Neural cell (in vitro differentiated cells): ENCODE data around the gene SLC16A13. TPM values are rescaled to one million over a fixed set of nuclear protein-coding genes. Genes with fewer than 3 reads are reported as not detected.

Source experiments
- H2AFZ ChIP-seq: fragments of 200-600, 300-800 bp; sonication (generic), shearing (Covaris generic); 2 replicates; pipeline ENCODE4 v1.6.0; 2014; ENCODE audit warnings: low read depth, mild to moderate bottlenecking, antibody characterized with exemption, low read length, moderate library complexity
- H3F3A ChIP-seq: fragments of 200-600 bp; shearing (Covaris generic); 2 replicates; pipeline ENCODE4 v1.6.1; 2016; ENCODE audit warnings: mild to moderate bottlenecking, moderate library complexity, mixed read lengths, antibody characterized with exemption, low read length; ENCODE audit not compliant: insufficient read depth, poor library complexity, severe bottlenecking
- H3K27ac ChIP-seq: fragments of 200-600, 300-800 bp; sonication (generic), shearing (Covaris generic); 2 replicates; pipeline ENCODE4 v1.5.1; 2014; ENCODE audit warnings: mild to moderate bottlenecking, low read length, moderate library complexity
- H3K27me3 ChIP-seq: fragments of 300-800, 200-600 bp; sonication (generic), shearing (Covaris generic); 2 replicates; pipeline ENCODE4 v1.6.0; 2014; ENCODE audit warnings: mild to moderate bottlenecking, low read depth, low read length, moderate library complexity; ENCODE audit not compliant: insufficient read depth
- H3K36me3 ChIP-seq: fragments of 300-800, 200-600 bp; sonication (generic), shearing (Covaris generic); 2 replicates; pipeline ENCODE4 v1.5.1; 2014; ENCODE audit warnings: mild to moderate bottlenecking, antibody characterized with exemption, low read length, moderate library complexity; ENCODE audit not compliant: insufficient read depth
- H3K4me2 ChIP-seq: fragments of 300-800, 200-600 bp; sonication (generic), shearing (Covaris generic); 2 replicates; pipeline ENCODE4 v1.6.0; 2014; ENCODE audit warnings: mild to moderate bottlenecking, low read length
- H3K4me3 ChIP-seq: fragments of 300-800, 200-600 bp; sonication (generic), shearing (Covaris generic); 2 replicates; pipeline ENCODE4 v1.5.1; 2014; ENCODE audit warnings: mild to moderate bottlenecking, low read length, moderate library complexity
- H3K79me2 ChIP-seq: fragments of 200-600 bp; shearing (Covaris generic); replicated peaks from 2 replicates; pipeline ENCODE4 v1.6.0; 2014; ENCODE audit warnings: mild to moderate bottlenecking, low read length, moderate library complexity; ENCODE audit not compliant: insufficient read depth
- H3K9ac ChIP-seq: fragments of 300-800, 200-600 bp; sonication (generic), shearing (Covaris generic); 2 replicates; pipeline ENCODE4 v1.6.1; 2016; ENCODE audit warnings: mild to moderate bottlenecking, low read length, mixed read lengths
- H3K9me2 ChIP-seq: fragments of 200-600 bp; shearing (Covaris generic); 2 replicates; pipeline ENCODE4 v1.6.1; 2016; ENCODE audit warnings: mild to moderate bottlenecking, low read length, mixed read lengths; ENCODE audit not compliant: insufficient read depth
- H3K9me3 ChIP-seq: fragments of 200-600, 300-800 bp; sonication (generic), shearing (Covaris generic); 2 replicates; pipeline ENCODE4 v1.6.1; 2016; ENCODE audit warnings: mild to moderate bottlenecking, mixed run types, low read length, moderate library complexity, mixed read lengths
- H4K20me1 ChIP-seq: fragments of 200-600 bp; shearing (Covaris generic); 2 replicates; pipeline ENCODE4 v1.6.1; 2016; ENCODE audit warnings: mild to moderate bottlenecking, mixed run types; ENCODE audit not compliant: insufficient read depth
- EP300 ChIP-seq: fragments of 450-650 bp; conservative IDR thresholded peaks from 2 replicates; pipeline ENCODE4 v1.6.1; 2014; ENCODE audit warnings: antibody characterized with exemption, mild to moderate bottlenecking, moderate library complexity; ENCODE audit not compliant: poor library complexity, severe bottlenecking
- EZH2 ChIP-seq: fragments of 200-600, 300-800 bp; shearing (Covaris generic), sonication (generic); IDR thresholded peaks from 2 replicates; pipeline ENCODE4 v1.6.1; 2014; ENCODE audit warnings: antibody characterized with exemption, low read length, borderline replicate concordance, mild to moderate bottlenecking; ENCODE audit not compliant: insufficient read depth, poor library complexity, severe bottlenecking
- MXI1 ChIP-seq: fragments of 450-650 bp; conservative IDR thresholded peaks from 2 replicates; pipeline ENCODE4 v1.6.1; 2014; ENCODE audit warnings: antibody characterized with exemption, mild to moderate bottlenecking; ENCODE audit not compliant: poor library complexity, severe bottlenecking
- POLR2AphosphoS5 ChIP-seq: IDR thresholded peaks from 2 replicates; pipeline ENCODE4 v1.6.1; 2012
- RAD21 ChIP-seq: fragments of 450-650 bp; conservative IDR thresholded peaks from 2 replicates; pipeline ENCODE4 v1.6.1; 2014; ENCODE audit warnings: antibody characterized with exemption, mild to moderate bottlenecking, moderate library complexity
- SMC3 ChIP-seq: fragments of 450-650 bp; conservative IDR thresholded peaks from 2 replicates; pipeline ENCODE4 v1.6.1; 2014; ENCODE audit warnings: antibody characterized with exemption, mild to moderate bottlenecking, moderate library complexity; ENCODE audit not compliant: poor library complexity
- TAF1 ChIP-seq: IDR thresholded peaks from 2 replicates; pipeline ENCODE4 v1.6.1; 2012; ENCODE audit warnings: low read depth
- polyA plus RNA-seq: library from polyadenylated mRNA; depleted of rRNA; stranded (reverse); fragments of >200 nt; gene quantifications from 2 replicates; pipeline ENCODE4 v1.2.3, GENCODE V29; 2014
- TF ChIP-seq, protein P1 (sequence below): IDR thresholded peaks from 2 replicates; pipeline ENCODE4 v1.6.1; 2012; ENCODE audit warnings: borderline replicate concordance
- TF ChIP-seq, protein P2 (sequence below): fragments of 450-650 bp; IDR thresholded peaks from 2 replicates; pipeline ENCODE4 v1.5.1; 2014; ENCODE audit warnings: antibody characterized with exemption, mild to moderate bottlenecking, moderate library complexity; ENCODE audit not compliant: poor library complexity, severe bottlenecking

SLC16A13 gene
- polyA plus RNA-seq, 1 donor from 2014 or later, result not detected

DNA sequence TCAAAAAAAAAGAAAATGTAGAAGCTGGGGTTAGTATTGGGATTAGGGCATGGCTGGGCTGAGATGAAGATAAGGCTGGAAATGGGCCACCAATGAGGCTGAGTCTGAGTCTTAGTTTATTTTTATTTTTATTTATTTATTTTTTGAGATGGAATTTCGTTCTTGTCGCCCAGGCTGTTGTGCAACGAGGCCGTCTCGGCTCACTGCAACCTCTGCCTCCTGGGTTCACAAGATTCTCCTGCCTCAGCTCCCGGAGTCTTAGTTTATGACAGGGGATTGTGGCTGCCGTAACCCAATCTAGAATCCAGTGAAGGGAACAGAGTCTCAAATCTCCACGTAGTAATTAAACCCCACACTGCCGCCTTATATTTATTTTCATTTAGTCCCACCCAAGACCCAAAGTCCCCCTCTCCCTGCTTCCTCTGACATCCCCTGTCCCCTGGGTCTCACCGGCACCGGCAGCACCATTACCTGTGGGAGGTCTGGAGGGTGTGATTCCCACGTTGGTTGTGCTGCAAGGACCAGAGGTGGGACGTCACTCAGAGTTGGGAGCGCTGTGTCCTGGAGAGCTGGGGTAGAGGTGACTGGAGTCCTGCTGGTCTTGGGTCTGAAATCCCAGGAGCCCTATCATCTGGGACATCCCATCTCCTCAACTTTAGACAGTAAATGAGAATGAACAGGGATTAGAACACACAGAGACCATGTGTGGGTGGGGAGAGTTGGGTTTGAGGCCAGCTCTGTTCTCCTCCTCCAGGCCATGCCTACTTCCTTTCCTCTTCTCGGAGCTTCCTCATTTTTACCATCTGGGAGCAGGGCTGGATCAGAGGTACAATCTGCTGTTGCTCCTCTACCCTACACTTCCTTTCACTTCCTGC, 44.0 kb downstream of the SLC16A13 start, which contains the start of gene CLEC10A:
Gene CLEC10A, minus strand, starts transcription at position 671 of the 875 bp plus-strand sequence. CDS start 1,439 bp downstream, outside the sequence.
- Histone ChIP-seq H3F3A (no peaks in the 10 kb centered on the region), H2AFZ (no peak within 1 kb of the TSS), H4K20me1 (no peaks in the 10 kb centered on the region), H3K9me2 (no peaks in the 10 kb centered on the region), H3K27me3 (no peaks in the 10 kb centered on the region), H3K4me2 (no peak within 1 kb of the TSS), H3K4me3 (no peak within 1 kb of the TSS), H3K9me3 (no peaks in the 10 kb centered on the region), H3K27ac (no peak within 1 kb of the TSS), H3K9ac (no peak within 1 kb of the TSS), H3K79me2 (no peaks in the 10 kb centered on the region), H3K36me3 (no peaks in the 10 kb centered on the region)
- TF ChIP-seq TAF1 (no peak), RAD21 (no peak), POLR2AphosphoS5 (no peak), EP300 (no peak), EZH2 (no peak), SMC3 (no peak), MXI1 (no peak)
- TF ChIP-seq, protein P1, sequence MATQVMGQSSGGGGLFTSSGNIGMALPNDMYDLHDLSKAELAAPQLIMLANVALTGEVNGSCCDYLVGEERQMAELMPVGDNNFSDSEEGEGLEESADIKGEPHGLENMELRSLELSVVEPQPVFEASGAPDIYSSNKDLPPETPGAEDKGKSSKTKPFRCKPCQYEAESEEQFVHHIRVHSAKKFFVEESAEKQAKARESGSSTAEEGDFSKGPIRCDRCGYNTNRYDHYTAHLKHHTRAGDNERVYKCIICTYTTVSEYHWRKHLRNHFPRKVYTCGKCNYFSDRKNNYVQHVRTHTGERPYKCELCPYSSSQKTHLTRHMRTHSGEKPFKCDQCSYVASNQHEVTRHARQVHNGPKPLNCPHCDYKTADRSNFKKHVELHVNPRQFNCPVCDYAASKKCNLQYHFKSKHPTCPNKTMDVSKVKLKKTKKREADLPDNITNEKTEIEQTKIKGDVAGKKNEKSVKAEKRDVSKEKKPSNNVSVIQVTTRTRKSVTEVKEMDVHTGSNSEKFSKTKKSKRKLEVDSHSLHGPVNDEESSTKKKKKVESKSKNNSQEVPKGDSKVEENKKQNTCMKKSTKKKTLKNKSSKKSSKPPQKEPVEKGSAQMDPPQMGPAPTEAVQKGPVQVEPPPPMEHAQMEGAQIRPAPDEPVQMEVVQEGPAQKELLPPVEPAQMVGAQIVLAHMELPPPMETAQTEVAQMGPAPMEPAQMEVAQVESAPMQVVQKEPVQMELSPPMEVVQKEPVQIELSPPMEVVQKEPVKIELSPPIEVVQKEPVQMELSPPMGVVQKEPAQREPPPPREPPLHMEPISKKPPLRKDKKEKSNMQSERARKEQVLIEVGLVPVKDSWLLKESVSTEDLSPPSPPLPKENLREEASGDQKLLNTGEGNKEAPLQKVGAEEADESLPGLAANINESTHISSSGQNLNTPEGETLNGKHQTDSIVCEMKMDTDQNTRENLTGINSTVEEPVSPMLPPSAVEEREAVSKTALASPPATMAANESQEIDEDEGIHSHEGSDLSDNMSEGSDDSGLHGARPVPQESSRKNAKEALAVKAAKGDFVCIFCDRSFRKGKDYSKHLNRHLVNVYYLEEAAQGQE, result no peak
- TF ChIP-seq, protein P2, sequence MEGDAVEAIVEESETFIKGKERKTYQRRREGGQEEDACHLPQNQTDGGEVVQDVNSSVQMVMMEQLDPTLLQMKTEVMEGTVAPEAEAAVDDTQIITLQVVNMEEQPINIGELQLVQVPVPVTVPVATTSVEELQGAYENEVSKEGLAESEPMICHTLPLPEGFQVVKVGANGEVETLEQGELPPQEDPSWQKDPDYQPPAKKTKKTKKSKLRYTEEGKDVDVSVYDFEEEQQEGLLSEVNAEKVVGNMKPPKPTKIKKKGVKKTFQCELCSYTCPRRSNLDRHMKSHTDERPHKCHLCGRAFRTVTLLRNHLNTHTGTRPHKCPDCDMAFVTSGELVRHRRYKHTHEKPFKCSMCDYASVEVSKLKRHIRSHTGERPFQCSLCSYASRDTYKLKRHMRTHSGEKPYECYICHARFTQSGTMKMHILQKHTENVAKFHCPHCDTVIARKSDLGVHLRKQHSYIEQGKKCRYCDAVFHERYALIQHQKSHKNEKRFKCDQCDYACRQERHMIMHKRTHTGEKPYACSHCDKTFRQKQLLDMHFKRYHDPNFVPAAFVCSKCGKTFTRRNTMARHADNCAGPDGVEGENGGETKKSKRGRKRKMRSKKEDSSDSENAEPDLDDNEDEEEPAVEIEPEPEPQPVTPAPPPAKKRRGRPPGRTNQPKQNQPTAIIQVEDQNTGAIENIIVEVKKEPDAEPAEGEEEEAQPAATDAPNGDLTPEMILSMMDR, result no peak

DNA sequence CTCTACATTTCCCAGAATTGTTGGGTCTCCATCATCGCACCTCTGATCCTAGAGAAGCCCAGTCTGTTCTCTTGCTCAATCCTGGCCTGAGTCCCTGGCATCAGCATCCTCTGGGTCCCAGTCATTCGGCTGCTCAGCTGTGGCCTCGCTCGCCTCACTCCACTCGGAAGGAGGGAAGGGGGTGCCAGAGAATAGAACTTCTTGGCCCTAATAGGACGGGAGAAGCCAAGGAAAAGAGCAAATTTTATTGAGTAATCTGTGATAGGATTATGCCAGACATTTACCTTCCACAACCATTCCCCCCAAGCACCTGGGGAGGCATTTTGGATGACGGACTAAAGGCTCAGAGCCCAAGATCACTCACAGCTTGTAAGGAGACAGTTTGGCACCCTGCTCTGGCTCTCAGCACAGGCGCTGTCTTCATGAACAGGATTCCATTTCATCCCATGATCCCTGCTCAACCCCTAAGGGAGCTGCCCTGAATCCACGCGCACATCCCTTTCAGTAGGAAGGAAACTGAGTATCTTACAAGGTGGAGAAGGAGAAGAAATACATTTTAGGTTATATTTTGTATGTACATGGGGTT, 44.7 kb downstream of the SLC16A13 start:
- Histone ChIP-seq H3K27me3 (no peaks in the 10 kb centered on the region), H3K9me3 (no peaks in the 10 kb centered on the region), H3K9ac (no peak overlapping the region), H3K9me2 (no peaks in the 10 kb centered on the region), H3K4me3 (no peak overlapping the region), H3K4me2 (no peak overlapping the region), H3K36me3 (no peaks in the 10 kb centered on the region), H2AFZ (no peak overlapping the region), H3K27ac (no peak overlapping the region), H4K20me1 (no peaks in the 10 kb centered on the region), H3K79me2 (no peaks in the 10 kb centered on the region), H3F3A (no peaks in the 10 kb centered on the region)
- no peak for TF ChIP-seq TAF1
- TF ChIP-seq SMC3, result no peak
- TF ChIP-seq, protein P1, result no peak
- no peak for TF ChIP-seq EZH2
- no peak for TF ChIP-seq MXI1
- TF ChIP-seq, protein P2, result no peak
